ENCODE results near the gene GPR157.

GPR157 gene

GRCh38 chr1:9065213-9065751 lies 63.6 kb downstream of the GPR157 start:
- DNase-seq (ENCODE audit: low spot score in 2 of 2) = no peak
- Histone ChIP-seq H3K4me1 (peaks cover 20% of the 10 kb centered on the region), H3K36me3 (replicated peaks) (no peaks in the 10 kb centered on the region), H3K9me3 (no peaks in the 10 kb centered on the region), H3K27me3 (ENCODE audit: low read depth) (no peaks in the 10 kb centered on the region), H3K4me3 (no peak overlapping the region)
- in situ Hi-C loops (cut with MboI; ENCODE audit: low sequenced_read_pairs) = no loop called here

GRCh38 chr1:9062846-9063245 lies 66.1 kb downstream of the GPR157 start:
- in situ Hi-C loops (cut with MboI; ENCODE audit: low sequenced_read_pairs) = no loop called here
- DNase-seq (ENCODE audit: low spot score in 2 of 2) = no peak
- Histone ChIP-seq H3K4me3 (no peak overlapping the region), H3K36me3 (replicated peaks) (no peaks in the 10 kb centered on the region), H3K27me3 (ENCODE audit: low read depth) (no peaks in the 10 kb centered on the region), H3K9me3 (no peaks in the 10 kb centered on the region), H3K4me1 (peaks cover 6% of the 10 kb centered on the region)

GRCh38 chr1:9062021-9062471 lies 66.9 kb downstream of the GPR157 start:
- no peaks in the 10 kb centered on the region for H3K27me3 ChIP-seq (ENCODE audit: low read depth)
- H3K4me1 ChIP-seq = peaks cover 6% of the 10 kb centered on the region

GRCh38 chr1:9061252-9061960 lies 67.5 kb downstream of the GPR157 start:
- H3K9me3 ChIP-seq = no peaks in the 10 kb centered on the region
- in situ Hi-C loops (cut with MboI; ENCODE audit: low sequenced_read_pairs) = no loop called here
- peaks cover 6% of the 10 kb centered on the region for H3K4me1 ChIP-seq
- H3K4me3 ChIP-seq = no peak overlapping the region
- H3K36me3 ChIP-seq (replicated peaks) = no peaks in the 10 kb centered on the region
- DNase-seq (ENCODE audit: low spot score in 2 of 2) = no peak
- no peaks in the 10 kb centered on the region for H3K27me3 ChIP-seq (ENCODE audit: low read depth)

More at GRCh38 chr1:9062021-9062471, 66.9 kb downstream of the GPR157 start:
- no peaks in the 10 kb centered on the region for H3K9me3 ChIP-seq
- in situ Hi-C loops (cut with MboI; ENCODE audit: low sequenced_read_pairs) = no loop called here
- no peak for DNase-seq (ENCODE audit: low spot score in 2 of 2)
- no peaks in the 10 kb centered on the region for H3K36me3 ChIP-seq (replicated peaks)
- no peak overlapping the region for H3K4me3 ChIP-seq

GRCh38 chr1:9059891-9060744 lies 68.8 kb downstream of the GPR157 start:
- in situ Hi-C loops (cut with MboI; ENCODE audit: low sequenced_read_pairs) = no loop called here

GRCh38 chr1:9058465-9058864 lies 70.4 kb downstream of the GPR157 start:
- in situ Hi-C loops (cut with MboI; ENCODE audit: low sequenced_read_pairs) = no loop called here
- Histone ChIP-seq H3K27me3 (ENCODE audit: low read depth) (no peaks in the 10 kb centered on the region), H3K4me3 (no peak overlapping the region), H3K9me3 (no peaks in the 10 kb centered on the region), H3K36me3 (replicated peaks) (no peaks in the 10 kb centered on the region), H3K4me1 (no peaks in the 10 kb centered on the region)
- no peak for DNase-seq (ENCODE audit: low spot score in 2 of 2)

More at GRCh38 chr1:9059891-9060744, 68.8 kb downstream of the GPR157 start:
- H3K9me3 ChIP-seq = no peaks in the 10 kb centered on the region
- no peak overlapping the region for H3K4me3 ChIP-seq
- no peaks in the 10 kb centered on the region for H3K27me3 ChIP-seq (ENCODE audit: low read depth)
- DNase-seq (ENCODE audit: low spot score in 2 of 2) = no peak
- H3K36me3 ChIP-seq (replicated peaks) = no peaks in the 10 kb centered on the region
- H3K4me1 ChIP-seq = peaks cover 6% of the 10 kb centered on the region

GRCh38 chr1:9057851-9058250 lies 71.1 kb downstream of the GPR157 start:
- in situ Hi-C loops (cut with MboI; ENCODE audit: low sequenced_read_pairs) = no loop called here
- no peak for DNase-seq (ENCODE audit: low spot score in 2 of 2)
- Histone ChIP-seq H3K4me1 (no peaks in the 10 kb centered on the region), H3K36me3 (replicated peaks) (no peaks in the 10 kb centered on the region), H3K27me3 (ENCODE audit: low read depth) (no peaks in the 10 kb centered on the region), H3K9me3 (no peaks in the 10 kb centered on the region), H3K4me3 (no peak overlapping the region)

GRCh38 chr1:9052272-9053049 lies 76.4 kb downstream of the GPR157 start:
- Histone ChIP-seq H3K9me3 (no peaks in the 10 kb centered on the region), H3K36me3 (replicated peaks) (no peaks in the 10 kb centered on the region), H3K4me3 (no peak overlapping the region), H3K27me3 (ENCODE audit: low read depth) (no peaks in the 10 kb centered on the region), H3K4me1 (peaks cover 12% of the 10 kb centered on the region)
- in situ Hi-C loops (cut with MboI; ENCODE audit: low sequenced_read_pairs) = no loop called here
- DNase-seq (ENCODE audit: low spot score in 2 of 2) = no peak

GRCh38 chr1:9051379-9051778 lies 77.5 kb downstream of the GPR157 start:
- DNase-seq (ENCODE audit: low spot score in 2 of 2) = peak in 1 of 2 experiments; percentile 40
- H3K27me3 ChIP-seq (ENCODE audit: low read depth) = no peaks in the 10 kb centered on the region
- H3K4me3 ChIP-seq = no peak overlapping the region
- no peaks in the 10 kb centered on the region for H3K36me3 ChIP-seq (replicated peaks)
- H3K9me3 ChIP-seq = no peaks in the 10 kb centered on the region
- in situ Hi-C loops (cut with MboI; ENCODE audit: low sequenced_read_pairs) = no loop called here
- peaks cover 12% of the 10 kb centered on the region for H3K4me1 ChIP-seq

GRCh38 chr1:9050803-9051202 lies 78.1 kb downstream of the GPR157 start:
- Histone ChIP-seq H3K4me1 (peaks cover 12% of the 10 kb centered on the region), H3K9me3 (no peaks in the 10 kb centered on the region), H3K27me3 (ENCODE audit: low read depth) (no peaks in the 10 kb centered on the region), H3K36me3 (replicated peaks) (no peaks in the 10 kb centered on the region), H3K4me3 (no peak overlapping the region)
- no peak for DNase-seq (ENCODE audit: low spot score in 2 of 2)
- in situ Hi-C loops (cut with MboI; ENCODE audit: low sequenced_read_pairs) = no loop called here
